ENCODE measurements around the gene SEC31A.
"Not testable (repeated sequence)": the region's sequence is repeated elsewhere in the genome, so short reads cannot be mapped to it uniquely, and the experiment has no call there.

Gene SEC31A

DNA sequence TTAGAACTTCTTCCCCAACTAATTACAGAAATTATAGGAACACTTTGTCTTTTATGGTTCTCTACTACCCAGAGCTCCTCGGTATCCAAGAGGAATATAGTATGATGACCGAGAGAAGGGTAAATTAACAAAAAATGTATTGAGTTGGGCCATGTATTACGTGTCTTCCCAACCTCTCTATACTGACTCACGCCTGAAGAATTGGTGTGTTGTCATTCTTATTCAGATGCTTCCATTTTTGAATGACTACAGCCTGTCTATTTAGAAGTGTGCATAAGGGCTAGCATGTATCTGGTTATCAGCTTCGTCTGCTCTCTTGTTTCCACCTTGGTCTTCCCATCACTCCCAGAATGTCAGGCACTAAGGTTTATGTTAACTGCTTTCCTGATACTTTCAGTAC is 67.9 kb downstream of the SEC31A start:
- peak; percentile 66 for DNase-seq

- DNase-seq, result no peak
Measured at GRCh38 chr4:82820689-82821088, 70.3 kb downstream of the SEC31A start.

- no peak for DNase-seq
Measured at GRCh38 chr4:82818664-82819662, 72.0 kb downstream of the SEC31A start.

- DNase-seq, result not testable (repeated sequence)
Measured at GRCh38 chr4:82816874-82817273, 74.1 kb downstream of the SEC31A start.

DNA sequence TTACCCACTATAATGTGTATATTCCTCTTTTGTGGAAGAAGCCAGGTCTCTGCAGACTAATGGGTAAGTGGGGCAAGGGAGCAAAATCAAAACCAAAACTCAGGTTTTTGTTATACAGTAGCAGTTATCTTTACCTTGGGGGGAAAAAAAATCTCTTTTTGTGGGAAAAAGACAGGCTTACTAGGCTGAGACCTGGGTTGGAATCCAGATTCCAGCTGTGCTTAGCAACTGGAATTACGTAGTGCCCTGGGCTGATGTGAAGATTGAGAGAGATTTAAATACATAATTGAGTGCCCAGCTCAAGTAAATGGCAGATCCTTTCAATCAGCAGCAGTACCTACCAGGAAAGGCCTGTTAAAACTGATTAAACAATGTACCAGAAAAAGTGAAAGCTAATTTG is 76.9 kb downstream of the SEC31A start:
- no peak for DNase-seq

- no peak for DNase-seq
Measured at GRCh38 chr4:82811838-82812341, 79.1 kb downstream of the SEC31A start.

GRCh38 chr4:82811392-82811791 is 79.6 kb downstream of the SEC31A start:
- no peak for DNase-seq

GRCh38 chr4:82810176-82810575 is 80.8 kb downstream of the SEC31A start:
- no peak for DNase-seq

GRCh38 chr4:82809619-82810018 is 81.3 kb downstream of the SEC31A start:
- no peak for DNase-seq

DNA sequence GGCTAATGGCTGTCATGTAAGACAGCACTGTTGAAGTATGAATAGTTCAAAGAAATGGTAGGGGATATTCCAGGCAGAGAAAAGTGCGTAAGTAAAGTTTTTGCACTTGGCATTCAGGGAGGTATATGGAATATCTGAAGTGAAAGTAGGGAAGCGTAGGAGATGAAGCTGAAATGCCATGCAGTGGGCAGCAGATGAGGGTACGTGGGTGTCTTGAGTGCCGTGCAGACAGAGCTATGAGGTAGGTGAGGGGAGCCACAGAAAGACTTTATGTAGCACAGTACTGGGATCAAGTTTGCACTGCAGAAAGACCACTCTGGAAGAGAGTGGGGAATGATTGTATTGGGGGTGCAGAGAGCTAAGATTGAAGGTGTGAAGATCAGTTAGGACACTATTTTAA is 87.2 kb downstream of the SEC31A start:
- no peak for DNase-seq

- DNase-seq, result no peak
Measured at GRCh38 chr4:82802911-82803310, 88.0 kb downstream of the SEC31A start.

GRCh38 chr4:82801910-82802521 is 88.9 kb downstream of the SEC31A start:
- no peak for DNase-seq

- no peak for DNase-seq
Measured at GRCh38 chr4:82799006-82799881, 91.7 kb downstream of the SEC31A start.

GRCh38 chr4:82798168-82799005 is 92.6 kb downstream of the SEC31A start, which contains the start of gene SCD5:
TSS of gene SCD5 (minus strand) at chr4:82798796. CDS start at chr4:82798537, 259 bp downstream.
- peak; percentile 74 for DNase-seq

GRCh38 chr4:82797405-82798111 is 93.4 kb downstream of the SEC31A start:
- DNase-seq, result no peak

- DNase-seq, result no peak
Measured at GRCh38 chr4:82797040-82797404, 93.9 kb downstream of the SEC31A start.

DNA sequence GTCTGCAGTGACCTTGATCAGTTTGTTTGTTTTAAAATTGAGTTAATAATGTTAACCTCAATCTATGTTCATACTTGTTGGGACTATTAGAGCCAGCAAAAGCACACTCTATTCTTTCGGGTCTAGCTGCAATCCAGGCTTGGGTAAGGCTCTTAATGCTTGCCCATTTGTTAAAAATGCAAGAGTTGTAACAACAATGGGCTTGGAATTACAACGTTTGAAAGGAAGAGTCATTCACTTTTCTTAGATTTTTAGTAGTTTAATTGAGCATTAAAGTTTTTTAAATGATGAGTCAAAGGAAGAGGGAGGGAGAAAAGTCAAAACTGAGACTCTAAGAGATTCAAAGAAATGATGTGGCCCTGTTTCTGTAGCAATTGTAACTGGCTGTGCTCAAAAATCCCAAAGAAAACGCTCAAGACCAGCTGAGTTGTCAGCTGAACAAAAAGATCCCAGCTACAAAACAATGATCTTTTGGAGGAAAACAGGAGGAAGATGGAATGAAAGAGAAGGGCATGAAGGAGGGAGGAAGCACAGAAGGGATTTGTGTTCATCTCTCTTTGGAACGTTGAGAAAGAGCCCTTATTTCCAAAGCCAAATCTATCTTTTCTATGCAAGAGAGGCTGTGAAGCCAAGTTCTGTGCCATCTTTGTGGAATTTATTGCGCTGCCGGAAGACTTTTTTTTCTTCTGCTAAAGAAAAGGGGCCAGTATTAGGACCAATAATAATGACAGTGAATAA is 97.9 kb downstream of the SEC31A start:
- no peak for DNase-seq

DNA sequence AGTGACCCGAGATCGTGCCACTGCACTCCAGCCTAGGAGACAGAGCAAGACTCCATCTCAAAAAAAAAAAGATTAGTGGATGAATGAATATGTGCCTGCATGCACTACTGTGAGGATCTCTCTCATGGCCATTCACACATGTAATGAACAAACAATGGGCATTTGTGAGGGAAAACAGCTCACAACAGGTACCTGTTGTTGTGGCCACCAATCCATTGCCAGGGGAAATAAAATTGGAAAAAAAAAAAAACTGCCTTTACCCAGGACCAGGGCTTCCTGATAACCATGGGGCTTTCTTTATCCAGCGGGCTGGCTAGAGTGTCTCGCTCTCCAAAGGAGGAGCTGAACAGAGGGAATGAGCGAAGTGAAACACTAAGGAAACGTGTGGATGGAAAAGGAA is 99.8 kb downstream of the SEC31A start:
- no peak for DNase-seq

DNA sequence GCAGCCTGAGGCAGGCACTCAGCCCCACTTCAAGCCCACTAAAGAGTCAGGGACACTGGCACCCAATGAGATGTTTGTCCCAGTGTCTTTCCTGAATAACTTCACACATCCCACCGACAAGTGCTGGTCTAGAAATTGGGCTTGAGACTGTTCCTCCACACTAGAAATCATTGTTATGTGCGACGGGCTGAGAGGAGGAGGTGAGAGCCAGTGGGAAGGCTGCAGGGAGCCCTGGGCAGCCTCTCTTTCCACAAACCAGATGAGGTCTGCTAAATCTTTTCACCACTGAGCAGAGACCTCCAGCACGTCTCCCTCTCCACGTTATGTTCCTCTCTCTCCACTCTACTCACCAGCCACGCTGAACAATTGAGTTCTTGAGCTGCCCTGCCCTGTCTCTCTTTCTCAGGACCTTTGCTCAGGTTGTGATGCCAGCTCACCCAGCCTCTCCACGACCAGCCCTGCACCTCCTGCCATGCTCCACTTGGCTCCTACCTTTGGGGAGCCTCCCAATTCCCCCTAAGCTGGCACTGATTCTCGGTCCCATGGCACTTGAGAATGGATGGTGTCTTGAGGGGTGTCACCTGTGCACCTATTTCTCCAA is 100.8 kb downstream of the SEC31A start:
- DNase-seq, result no peak
